UCSD-AML1 (cell line): ENCODE measurements around the gene SRPRB.

Source experiments
- DNase-seq: peaks from one replicate; lab custom pipeline; 2025; ENCODE audit not compliant: unreplicated experiment; lab: John Stamatoyannopoulos, UW

Gene SRPRB

DNA sequence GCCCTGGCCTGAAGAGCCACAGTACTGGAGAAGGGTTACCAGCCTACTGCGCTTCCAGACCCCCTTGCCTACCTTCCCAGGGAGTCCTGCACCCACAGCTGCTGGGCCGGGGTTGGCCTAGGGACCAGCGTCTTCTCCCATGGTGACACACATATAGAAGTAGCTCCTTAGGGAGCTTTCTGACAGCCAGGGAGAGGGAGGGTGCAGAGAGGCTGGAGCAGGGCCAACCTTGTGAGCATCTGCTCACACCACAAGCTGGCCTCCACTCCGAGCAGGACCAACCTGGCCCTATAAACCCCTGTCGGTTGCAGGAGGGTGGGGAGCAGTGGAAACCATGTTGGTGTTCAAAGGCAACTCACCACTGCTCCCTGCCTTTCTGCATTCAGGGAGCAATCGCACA is 35.2 kb downstream of the SRPRB start:
- DNase-seq, result no peak

DNA sequence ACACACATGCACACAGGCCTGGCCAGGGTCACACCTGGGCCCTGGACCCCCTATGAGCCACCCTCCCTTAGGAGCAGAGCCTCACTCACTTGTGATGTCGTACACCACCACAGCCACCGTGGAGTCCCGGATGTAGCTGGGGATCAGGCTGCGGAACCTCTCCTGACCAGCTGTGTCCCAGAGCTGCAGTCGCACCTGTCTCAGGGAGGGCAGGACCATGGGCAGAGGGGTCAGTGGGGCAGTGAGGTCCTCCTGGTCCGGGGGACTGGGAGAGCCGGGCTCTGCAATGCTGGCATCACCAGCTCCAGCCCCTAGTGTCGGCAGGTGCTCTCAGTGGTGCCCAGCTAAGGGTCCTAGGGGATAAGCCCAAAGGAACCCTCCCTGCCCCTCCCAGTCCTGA is 35.6 kb downstream of the SRPRB start:
- DNase-seq, result no peak

DNA sequence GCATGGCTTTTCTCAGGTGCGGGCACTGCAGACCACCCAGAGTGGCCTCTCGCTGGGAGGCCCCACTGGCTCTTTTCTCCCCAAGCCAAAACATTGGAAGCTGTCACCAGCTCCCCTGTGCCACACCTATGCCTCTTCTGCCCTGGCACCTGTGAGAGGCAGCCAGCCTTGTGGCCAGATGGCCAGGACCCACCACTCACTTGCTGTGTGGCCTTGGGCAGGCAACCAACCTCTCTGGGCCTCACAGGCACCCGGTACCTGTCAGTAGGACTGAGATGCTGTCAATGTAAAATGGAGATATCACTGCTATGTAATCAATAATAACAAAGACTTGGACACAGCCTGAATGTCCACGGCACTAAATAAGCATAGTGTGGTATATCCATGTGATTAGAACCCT is 36.5 kb downstream of the SRPRB start:
- no peak for DNase-seq

DNA sequence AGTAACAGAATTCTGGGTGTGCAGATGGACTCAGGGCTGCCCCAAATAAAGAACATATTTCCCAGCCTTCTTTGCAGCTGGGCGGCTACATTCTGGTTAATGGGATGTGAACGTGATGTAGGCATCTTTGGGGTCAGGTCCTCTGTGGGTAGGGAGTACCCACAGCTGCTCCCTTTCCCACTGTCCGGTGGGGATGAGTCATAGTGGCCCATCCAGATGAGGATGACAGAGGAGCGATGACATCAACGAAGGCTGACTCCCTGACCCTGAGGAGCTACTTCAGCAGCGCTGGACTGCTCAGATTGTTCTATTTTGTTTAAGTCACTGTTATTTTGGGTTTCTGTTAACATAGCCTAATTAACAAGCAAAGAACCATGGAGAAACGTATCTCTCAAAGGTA is 38.0 kb downstream of the SRPRB start:
- DNase-seq, result no peak

DNA sequence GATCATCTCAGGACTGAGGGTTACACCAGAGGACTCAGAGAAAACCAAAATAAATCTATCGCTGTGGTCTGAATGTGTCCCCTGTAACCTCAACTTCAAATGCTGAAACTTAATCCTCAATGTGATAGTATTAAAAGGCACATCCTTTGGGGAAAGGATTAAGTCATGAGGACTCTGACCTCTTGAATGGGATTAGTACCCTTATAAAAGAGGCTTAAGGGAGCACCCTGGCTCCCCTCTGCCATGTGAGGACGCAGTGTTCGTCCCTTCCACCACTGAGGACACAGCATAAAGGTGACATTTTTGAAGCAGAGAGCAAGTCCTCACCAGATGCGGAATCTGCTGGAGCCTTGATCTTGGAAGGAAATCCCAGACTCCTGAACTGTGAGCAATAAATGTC is 39.5 kb downstream of the SRPRB start:
- no peak for DNase-seq

DNA sequence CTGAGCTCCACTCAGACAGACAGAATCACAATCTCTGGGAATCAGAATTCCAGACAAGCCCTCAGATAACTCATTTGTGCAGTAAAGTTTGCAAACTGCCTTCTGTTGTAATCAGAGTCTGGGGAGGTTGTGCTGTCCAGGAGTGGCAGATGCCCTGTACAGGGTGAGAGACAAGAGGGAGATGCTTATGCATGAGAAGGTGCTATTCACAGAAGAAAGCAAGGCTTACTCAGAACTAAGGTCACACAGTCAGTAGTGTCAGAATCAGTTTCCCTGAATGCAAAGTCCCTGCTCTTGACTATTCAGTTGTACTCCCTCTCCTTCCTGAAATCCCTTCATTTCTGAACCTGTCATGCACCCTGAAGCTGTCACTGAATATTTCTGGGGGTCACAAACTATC is 43.7 kb downstream of the SRPRB start:
- no peak for DNase-seq

DNA sequence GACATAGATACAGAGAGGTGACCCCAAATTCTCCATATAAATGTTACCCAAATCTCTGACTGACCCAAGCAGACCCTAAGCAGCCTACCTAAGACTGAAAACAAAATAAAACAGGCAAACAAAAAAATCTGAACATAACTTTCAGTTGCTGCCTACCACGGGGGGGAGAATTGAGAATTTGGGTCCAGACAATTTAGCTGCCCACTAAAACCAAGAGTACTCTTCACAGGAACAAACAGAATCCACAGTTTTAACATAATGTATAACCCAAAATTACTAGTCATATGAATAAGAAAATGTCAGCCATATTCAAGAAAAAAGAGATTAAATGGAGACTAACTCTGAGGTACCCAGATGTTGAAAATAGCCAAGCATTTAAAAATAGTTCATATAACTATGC is 44.4 kb downstream of the SRPRB start:
- DNase-seq, result no peak

DNA sequence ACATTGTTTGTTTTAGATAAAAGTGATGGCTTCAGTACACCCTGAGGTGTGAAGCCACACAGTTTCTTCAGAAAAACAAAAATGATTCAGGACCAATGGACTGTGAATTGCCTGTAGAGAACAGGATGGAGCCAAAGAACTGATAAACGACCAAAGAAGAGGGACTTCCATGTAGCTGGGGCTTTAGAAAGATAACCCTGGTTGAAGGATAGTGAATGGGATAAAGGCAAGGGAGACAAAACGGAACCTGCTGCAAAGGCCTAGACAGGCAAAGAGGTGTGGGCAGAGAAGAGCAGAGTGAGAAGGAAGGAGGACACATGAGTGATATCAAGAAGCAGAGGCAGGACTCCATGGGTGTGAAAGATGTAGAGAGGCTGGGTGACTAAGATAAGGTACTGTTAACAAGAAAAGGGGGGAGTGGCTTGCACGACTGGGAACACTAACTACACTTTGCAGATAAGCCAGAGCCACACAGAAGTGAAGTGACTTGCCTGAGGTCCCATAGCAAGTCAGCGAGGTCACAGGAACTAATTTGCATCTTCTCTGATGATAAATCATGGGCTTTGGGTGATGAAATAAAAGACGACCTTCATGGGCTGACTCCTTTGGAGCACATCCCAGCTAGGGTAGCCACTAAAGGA is 45.8 kb downstream of the SRPRB start:
- DNase-seq, result no peak

DNA sequence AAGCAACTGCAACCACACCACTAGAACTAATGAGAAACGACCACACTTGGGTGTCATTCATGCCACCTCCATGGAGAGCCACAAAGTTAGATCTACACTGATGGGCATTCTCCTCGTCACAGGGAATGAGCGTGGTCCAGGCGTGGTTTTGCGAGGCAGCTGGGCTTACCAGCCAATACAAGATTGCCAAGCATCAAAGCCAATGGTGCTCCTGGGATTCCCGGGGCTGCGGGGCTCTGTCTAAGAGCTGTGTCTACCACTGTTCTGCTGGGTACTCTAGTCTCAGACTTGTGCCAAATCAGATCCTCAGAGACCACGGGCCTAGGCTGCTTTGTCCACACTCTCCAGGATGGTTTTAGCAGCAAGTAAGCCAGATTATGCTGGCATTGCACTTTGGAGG is 46.3 kb downstream of the SRPRB start:
- DNase-seq, result no peak

DNA sequence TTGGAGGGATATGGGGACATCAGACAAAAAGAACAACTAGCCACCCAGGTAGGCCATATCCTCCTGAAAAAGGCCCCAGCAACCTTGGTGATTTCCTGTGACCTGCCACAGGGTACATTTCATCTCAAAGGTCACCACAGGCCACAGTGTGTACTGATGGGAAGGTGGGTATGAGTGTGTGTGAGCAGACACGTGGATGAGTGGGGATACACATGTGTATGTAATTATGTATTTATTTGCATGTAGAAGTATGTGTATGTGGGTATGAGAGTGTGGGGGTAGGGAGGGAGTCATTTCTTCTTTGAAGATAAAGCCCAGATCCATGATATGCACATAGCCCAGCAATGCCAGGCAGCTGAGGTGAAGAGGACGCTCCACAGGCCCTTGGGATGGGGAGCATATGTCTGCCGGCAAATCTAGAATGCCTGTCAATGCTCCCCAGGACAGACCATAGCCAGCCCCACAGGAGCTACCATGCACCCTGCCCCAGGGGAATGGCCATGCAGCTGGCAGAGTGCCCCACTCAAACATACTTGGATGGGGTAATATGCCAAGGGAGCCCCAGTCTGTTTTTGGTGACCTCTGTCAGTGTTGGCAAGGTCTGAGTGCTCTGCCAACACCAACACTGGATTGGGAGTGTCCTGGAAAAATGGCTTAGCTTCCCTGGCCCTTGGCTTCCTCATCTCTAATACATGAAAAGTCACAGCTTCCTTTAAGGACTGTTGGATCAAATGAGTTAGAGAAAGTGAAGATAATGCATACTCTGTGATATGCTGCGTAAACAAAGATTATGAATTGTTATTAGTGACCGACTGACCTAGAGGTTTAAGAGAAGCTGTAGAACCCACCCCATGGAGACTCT is 47.7 kb downstream of the SRPRB start:
- no peak for DNase-seq

DNA sequence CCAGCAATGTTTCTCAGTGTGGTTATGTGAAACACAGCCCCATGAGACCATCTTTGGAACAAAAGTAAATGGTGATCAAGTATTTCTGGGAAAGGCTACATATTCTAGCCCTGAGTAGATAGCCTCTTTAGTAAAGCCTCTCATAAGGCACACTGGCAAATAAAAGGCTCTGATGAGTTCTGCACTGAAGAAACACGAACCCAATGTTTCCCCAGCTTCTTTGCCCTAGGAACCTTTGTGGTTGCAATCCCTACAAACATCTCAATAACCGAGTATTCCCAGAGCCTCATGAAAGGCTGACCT is 48.3 kb downstream of the SRPRB start:
- DNase-seq, result no peak

DNA sequence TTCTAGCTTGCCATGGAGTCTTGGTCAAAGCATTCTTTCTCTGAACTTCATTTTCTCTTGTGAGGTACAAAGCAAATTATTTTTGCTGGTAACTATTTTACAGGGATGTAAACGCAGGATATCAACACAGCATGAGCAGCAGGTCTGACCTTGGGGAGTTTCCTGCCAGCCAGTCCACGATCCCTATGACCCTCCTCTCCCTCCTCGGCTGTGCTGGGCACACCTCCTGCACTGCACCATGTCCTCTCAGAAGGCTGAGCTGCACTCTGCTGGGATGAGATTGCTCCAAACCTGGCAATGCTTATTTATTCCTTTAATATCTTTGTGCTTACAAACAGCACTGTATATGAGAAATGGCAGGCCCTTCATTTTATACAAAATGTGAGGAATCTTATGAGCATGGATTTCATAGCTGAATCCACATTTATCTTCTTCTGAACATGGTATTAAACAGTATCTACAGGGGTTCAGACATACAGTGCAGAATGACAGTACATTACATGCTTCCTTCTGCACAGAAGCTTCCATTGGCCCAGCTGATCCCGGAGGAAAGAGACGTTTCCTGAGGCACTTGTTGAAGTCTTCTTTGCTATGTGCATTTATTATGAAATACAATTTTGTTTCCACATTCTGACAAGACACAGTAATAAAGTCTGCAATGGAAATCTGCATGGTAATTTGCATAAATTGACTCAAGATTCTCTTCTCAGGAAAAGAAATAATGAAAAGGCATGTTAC is 48.8 kb downstream of the SRPRB start:
- DNase-seq, result no peak

DNA sequence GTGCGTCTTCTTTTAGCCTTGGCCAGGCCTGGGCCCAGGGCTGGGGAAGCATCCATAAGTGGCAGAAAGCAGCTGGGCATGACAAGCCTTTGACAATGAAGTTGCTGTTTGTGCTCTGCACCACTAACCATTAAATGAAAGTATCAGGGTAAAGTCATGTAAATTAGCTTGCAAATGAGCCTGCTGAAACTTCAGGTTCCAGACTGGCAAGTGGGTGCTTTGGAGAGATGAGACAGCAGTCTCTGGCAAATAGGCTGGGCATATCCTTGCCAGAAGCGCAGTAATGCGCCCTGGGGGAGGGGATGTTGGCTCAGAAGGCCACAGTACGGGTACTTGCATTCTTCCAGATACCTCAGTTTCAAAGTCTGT is 49.4 kb downstream of the SRPRB start:
- no peak for DNase-seq

DNA sequence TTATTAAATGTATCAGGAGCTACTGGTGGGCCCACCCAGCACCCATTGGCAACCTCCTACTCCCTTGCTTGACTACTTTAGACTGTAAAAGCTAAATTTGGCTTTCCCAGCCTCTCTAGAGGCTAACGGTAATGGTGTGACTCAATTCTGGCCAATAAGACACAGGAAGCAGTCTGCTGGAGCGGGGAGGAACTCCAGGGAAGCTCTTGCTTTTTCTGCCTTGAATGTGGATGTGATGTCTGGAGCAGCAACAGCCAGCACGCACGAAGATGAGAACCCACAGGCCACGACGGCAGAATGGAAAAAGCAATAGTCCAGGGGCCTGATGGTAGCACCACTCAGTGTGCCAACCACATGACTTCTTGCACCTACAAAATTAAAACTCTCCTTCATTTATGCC is 50.2 kb downstream of the SRPRB start:
- DNase-seq, result no peak

DNA sequence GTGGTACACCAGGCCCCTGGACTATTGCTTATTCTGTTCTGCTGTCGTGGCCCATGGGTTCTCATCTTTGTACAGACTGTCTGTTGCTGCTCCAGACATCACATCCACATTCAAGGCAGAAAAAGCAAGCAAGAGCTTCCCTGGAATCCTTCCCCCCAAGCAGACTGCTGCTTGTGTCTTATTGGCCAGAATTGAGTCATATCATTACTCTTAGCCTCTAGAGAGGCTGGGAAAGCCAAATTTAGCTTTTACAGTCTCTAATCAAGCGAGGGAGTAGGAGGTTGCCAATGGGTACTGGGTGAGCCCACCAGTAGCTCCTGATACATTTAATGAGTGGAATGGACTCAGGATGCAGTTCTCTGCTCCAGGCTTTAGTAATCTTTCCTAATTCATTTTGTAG is 50.7 kb downstream of the SRPRB start:
- no peak for DNase-seq

DNA sequence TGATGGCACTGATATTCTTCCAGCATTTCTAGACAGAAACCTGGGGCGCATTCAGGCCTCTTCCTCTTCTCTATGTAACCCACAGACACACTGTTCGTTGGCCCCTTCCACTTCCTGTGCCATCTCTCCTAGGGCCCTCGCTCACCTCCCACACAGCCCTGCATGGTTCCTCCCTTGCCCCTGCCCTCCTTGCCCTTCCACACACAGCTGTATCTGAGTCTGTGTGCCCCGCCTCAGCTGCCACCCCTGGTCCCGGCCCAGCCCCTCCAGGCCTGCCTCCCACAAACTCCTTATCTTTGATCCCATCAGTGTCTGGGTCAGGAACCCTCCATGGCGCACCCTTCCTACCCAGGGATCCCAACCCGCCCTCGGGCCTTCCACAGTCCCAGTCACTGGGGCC is 52.2 kb downstream of the SRPRB start:
- no peak for DNase-seq

DNA sequence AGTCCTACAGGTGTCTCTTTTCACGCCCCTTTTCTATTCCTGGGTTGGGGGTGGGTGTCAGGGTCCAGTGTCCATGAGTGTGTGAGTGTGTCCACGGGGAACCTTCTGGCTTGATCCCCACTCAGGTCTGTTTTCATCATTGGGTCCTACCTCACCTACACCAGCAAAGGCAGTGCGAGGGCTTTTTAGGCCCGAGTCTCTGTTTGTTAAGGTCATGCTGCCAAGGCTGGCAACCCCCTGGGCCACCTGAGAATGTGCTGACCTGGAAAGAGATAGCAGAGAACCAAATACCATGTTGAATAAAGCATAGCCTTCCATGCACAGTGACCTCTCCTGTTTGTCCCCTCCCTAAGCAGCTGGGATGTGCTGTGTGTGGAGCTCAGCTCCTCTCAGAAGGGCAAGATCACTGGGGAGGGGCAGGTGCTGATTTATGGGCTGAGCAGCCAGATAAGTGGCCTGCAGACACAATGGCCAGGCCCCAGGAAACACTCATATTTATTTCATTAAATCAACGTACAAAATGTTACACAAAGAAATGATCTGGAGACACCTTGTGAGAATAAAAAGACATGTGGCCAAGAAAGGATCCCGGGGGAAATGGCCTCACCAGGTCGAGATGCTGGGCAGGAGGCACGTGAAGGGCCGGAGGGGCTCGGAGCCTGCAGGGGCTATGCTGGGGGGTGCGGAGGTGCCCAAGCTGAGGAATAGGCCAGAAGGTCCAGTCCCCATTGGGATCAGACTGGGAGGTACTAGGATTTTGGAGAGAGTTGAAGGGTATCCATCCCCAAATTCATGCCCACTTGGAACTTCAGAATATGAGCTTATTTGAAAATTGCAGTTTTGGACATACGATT is 54.0 kb downstream of the SRPRB start:
- no peak for DNase-seq

DNA sequence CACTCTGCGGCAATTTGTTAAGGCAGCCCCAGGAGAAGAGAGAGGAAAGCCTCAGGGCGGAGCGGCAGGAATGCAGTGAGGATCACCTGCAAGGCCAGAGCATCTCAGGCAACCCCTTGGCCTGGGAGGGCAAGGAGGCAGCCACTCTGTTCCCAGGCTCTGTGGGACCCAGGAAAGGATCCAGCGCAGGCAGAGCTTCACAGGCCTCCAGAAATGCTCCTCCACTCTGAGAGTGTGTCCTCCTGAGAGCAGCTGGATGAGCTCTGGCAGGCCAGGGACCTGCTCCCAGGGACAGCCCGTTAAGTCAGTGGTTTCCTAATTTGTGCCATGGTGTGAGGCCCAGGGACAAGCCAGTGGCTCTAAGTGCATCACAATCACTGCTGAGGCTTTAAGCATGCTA is 54.9 kb downstream of the SRPRB start:
- DNase-seq, result no peak

DNA sequence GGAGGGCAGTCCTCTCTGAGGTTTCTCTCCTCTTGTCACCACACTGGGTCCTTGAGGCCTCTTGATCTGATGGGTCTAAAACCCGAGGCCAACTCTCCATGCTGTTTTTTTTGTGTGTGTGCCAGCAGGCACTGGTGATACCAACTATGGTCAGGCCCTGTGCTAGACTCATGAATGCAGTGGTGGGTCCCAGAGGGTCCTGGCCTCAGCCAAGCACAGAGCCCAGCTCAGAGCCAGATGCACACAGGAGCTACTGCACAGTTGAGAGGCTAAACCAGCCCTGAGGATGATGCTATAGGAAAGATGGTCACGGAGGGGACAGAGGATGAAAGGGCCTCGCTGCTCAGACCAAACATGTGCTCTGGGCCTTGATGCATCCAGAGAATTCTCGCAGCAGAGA is 56.5 kb downstream of the SRPRB start:
- no peak for DNase-seq

DNA sequence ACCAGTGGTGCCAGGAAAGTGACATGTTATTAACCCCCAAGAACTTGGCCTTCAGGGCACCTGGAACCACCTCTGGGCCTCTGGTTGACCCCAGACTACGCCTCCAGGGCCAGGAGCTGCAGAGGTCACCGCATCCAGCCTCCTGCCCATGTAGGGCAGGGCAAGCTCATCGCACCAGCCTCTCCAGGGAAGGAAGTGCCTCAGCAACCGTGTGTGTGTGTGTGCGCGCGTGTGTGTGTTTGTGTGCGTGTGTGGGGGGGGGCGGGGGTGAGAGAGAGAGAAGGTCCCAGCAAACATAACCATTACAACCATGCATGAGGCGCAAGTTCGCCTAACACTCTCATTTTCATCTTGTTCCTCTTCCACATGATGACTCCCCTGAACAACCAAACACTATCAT is 58.3 kb downstream of the SRPRB start:
- DNase-seq, result peak; percentile 45

DNA sequence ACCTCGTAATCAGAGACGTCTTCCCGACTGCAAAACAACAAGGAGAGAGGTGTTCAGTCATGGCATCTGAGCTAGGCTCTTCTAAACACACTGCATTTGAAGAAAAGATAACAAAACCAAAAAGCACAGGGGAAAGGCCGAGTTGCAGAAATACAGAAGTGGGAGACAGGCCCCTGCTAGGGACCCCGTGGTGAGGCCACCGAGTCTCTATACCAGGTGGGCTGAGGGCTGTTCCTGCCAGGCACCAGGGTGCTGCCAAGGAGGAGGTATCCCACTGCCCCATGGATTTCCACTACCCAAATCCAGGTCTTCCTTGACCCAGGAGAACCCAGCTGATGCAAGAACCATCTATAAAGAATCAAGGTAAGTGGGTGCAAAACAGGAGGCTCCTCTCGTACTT is 59.0 kb downstream of the SRPRB start:
- DNase-seq, result no peak
